GM12801 (cell line): Measurements from ENCODE around the gene CEMIP.

ENCODE experiments used
- TF ChIP-seq, protein P1 (sequence below): IDR thresholded peaks from one replicate; pipeline ENCODE4 v1.5.1; 2011; ENCODE audit warnings: control low read depth; ENCODE audit not compliant: insufficient read length; ENCODE audit errors: extremely low read depth

Gene CEMIP

GRCh38 chr15:80823120-80823519 lies 44.0 kb downstream of the CEMIP start:
- TF ChIP-seq, protein P1, sequence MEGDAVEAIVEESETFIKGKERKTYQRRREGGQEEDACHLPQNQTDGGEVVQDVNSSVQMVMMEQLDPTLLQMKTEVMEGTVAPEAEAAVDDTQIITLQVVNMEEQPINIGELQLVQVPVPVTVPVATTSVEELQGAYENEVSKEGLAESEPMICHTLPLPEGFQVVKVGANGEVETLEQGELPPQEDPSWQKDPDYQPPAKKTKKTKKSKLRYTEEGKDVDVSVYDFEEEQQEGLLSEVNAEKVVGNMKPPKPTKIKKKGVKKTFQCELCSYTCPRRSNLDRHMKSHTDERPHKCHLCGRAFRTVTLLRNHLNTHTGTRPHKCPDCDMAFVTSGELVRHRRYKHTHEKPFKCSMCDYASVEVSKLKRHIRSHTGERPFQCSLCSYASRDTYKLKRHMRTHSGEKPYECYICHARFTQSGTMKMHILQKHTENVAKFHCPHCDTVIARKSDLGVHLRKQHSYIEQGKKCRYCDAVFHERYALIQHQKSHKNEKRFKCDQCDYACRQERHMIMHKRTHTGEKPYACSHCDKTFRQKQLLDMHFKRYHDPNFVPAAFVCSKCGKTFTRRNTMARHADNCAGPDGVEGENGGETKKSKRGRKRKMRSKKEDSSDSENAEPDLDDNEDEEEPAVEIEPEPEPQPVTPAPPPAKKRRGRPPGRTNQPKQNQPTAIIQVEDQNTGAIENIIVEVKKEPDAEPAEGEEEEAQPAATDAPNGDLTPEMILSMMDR = no peak

GRCh38 chr15:80823995-80824394 lies 44.8 kb downstream of the CEMIP start:
- TF ChIP-seq, protein P1 = no peak

- TF ChIP-seq, protein P1 = no peak
Measured at GRCh38 chr15:80825361-80826030, 46.3 kb downstream of the CEMIP start.

- TF ChIP-seq, protein P1 = no peak
Measured at GRCh38 chr15:80828796-80829195, 49.6 kb downstream of the CEMIP start.

DNA sequence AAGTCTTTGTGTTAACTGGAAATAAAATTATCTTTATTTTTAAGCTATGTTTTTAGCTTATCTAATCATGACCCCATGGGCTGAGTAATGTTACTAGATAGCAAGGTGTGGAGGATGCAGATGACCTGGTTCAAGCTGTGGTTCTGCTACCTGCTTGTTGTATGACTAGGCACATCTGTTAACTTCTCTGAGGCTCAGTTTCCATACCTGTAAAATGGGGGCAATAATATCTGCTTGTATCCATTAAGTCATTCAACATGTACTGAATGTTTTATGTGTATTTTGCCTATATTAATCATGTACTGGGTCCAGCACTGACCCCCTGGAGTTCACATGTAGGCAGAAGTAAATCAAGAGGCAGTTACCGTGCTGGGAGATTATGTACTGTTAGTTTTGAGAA lies 51.5 kb downstream of the CEMIP start:
- TF ChIP-seq, protein P1 = no peak

DNA sequence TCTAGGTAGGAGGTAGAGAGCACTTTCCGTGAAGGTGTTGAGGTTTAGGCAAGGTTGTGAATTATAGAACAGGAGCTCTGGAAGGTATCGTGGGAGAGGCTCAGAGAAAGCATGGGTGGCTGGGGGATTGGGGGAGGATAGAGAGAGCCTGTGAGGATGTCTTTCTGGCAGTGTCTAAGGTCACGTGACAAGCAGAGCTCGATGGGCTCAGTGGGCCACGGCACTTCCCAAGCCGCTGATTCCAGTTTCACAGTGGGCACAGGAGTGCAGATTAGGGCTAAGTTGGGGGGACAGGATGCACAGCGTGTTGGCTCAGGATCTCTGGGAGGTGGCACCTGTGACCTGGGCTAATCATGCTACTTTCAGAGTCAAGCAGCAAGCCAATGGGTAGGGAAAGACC lies 52.0 kb downstream of the CEMIP start:
- TF ChIP-seq, protein P1 = no peak

GRCh38 chr15:80831606-80832224 lies 52.5 kb downstream of the CEMIP start:
- TF ChIP-seq, protein P1 = no peak
